Fibroblast of lung (primary cell): ENCODE data around the gene LRRC75B. TPM values are rescaled to one million over a fixed set of nuclear protein-coding genes. Genes with fewer than 3 reads are reported as not detected.
"Not testable (repeated sequence)": the region's sequence is repeated elsewhere in the genome, so short reads cannot be mapped to it uniquely, and the experiment has no call there.

Source experiments
- DNase-seq, 2 donors: peaks; one replicate each; pipeline versions ENCODE4 v3.0.0 to v3.0.0-alpha.2; 2010; ENCODE audit warnings: low read depth in 2 of 2
- H2AFZ ChIP-seq: 2 replicates; pipeline ENCODE4 v1.5.1; 2012; ENCODE audit warnings: low read length, control low read depth, inconsistent platforms
- H3K27ac ChIP-seq: 2 replicates; pipeline ENCODE4 v1.5.1; 2011; ENCODE audit warnings: low read length, control low read depth; ENCODE audit not compliant: insufficient read depth
- H3K27me3 ChIP-seq: 2 replicates; pipeline ENCODE4 v1.5.1; 2011; ENCODE audit warnings: mild to moderate bottlenecking, low read length; ENCODE audit not compliant: control insufficient read depth, insufficient read depth
- H3K36me3 ChIP-seq: 2 replicates; pipeline ENCODE4 v1.5.1; 2011; ENCODE audit warnings: low read length; ENCODE audit not compliant: control insufficient read depth, insufficient read depth
- H3K4me1 ChIP-seq: 2 replicates; pipeline ENCODE4 v1.5.1; 2011; ENCODE audit warnings: low read length; ENCODE audit not compliant: control insufficient read depth, insufficient read depth; ENCODE audit errors: extremely low read depth
- H3K4me2 ChIP-seq: 2 replicates; pipeline ENCODE4 v1.5.1; 2011; ENCODE audit warnings: low read length, control low read depth; ENCODE audit not compliant: insufficient read depth; ENCODE audit errors: extremely low read depth
- H3K4me3 ChIP-seq, 4 experiments: fragments of 200-600 bp in 1 of 4; sonication (generic) in 1 of 4; replicated peaks in 1 of 4; 2 replicates each; pipeline ENCODE4 v1.5.1; 2011 to 2016; ENCODE audit warnings: low read length in 4 of 4, low read depth in 3 of 4, mild to moderate bottlenecking in 3 of 4, control low read depth in 2 of 4, inconsistent platforms in 1 of 4, mixed read lengths in 1 of 4; ENCODE audit not compliant: insufficient read depth in 1 of 4; ENCODE audit errors: control extremely low read depth in 1 of 4
- H3K79me2 ChIP-seq: 2 replicates; pipeline ENCODE4 v1.5.1; 2012; ENCODE audit warnings: mild to moderate bottlenecking, low read length, inconsistent platforms; ENCODE audit not compliant: control insufficient read depth, insufficient read depth
- H3K9ac ChIP-seq: 2 replicates; pipeline ENCODE4 v1.5.1; 2011; ENCODE audit warnings: mild to moderate bottlenecking, low read length, control low read depth; ENCODE audit not compliant: insufficient read depth
- H3K9me3 ChIP-seq: 2 replicates; pipeline ENCODE4 v1.5.1; 2012; ENCODE audit warnings: low read depth, low read length; ENCODE audit not compliant: control insufficient read depth, insufficient read depth
- H4K20me1 ChIP-seq: 2 replicates; pipeline ENCODE4 v1.5.1; 2011; ENCODE audit warnings: low read length; ENCODE audit not compliant: control insufficient read depth, insufficient read depth; ENCODE audit errors: extremely low read depth
- polyA plus RNA-seq, 2 donors: library from polyadenylated mRNA; depleted of rRNA in 1 of 2; stranded (reverse) in 1 of 2; unstranded in 1 of 2; fragments of >200 nt; gene quantifications; 2 replicates each; pipeline ENCODE4 v1.2.1, GENCODE V29; 2011 to 2012; ENCODE audit warnings: missing spikeins in 1 of 2
- total RNA-seq: library from RNA; depleted of rRNA; stranded (reverse); fragments of >200 nt; gene quantifications from 2 replicates; pipeline ENCODE4 v1.2.1, GENCODE V29; 2014

The LRRC75B gene
- total and polyA plus RNA-seq, 2 donors (not counting 1 experiment from before 2014, with no cell fraction given) = 2.9 to 7.9 TPM

- not testable (repeated sequence) for DNase-seq, H3K27me3 ChIP-seq, H4K20me1 ChIP-seq, H3K4me2 ChIP-seq, H2AFZ ChIP-seq, H3K27ac ChIP-seq, H3K36me3 ChIP-seq, H3K9me3 ChIP-seq, H3K9ac ChIP-seq, H3K79me2 ChIP-seq, H3K4me1 ChIP-seq, H3K4me3 ChIP-seq
Measured at GRCh38 chr22:24621244-24621643, 28.4 kb upstream of the LRRC75B start.

DNA sequence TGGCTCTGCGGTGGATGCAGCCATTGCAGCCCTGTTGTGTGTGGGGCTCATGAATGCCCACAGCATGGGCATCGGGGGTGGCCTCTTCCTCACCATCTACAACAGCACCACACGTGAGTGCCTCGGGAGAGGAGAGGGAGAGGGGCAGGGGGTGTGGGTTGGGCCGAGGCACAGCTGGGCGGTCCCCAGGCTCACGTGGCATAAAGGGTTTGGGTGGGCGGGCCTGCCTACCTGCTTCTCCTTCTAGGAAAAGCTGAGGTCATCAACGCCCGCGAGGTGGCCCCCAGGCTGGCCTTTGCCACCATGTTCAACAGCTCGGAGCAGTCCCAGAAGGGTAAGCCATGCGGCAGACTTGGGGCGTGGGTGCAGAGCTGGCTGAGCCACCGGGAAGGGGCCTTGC is 21.9 kb upstream of the LRRC75B start:
- H3K4me1 ChIP-seq, H3K9ac ChIP-seq, DNase-seq, H3K36me3 ChIP-seq, H3K4me2 ChIP-seq, H3K9me3 ChIP-seq, H2AFZ ChIP-seq, H4K20me1 ChIP-seq, H3K4me3 ChIP-seq, H3K27me3 ChIP-seq, H3K79me2 ChIP-seq, H3K27ac ChIP-seq: not testable (repeated sequence)

- DNase-seq, H3K4me2 ChIP-seq, H3K9ac ChIP-seq, H3K4me3 ChIP-seq, H4K20me1 ChIP-seq, H3K4me1 ChIP-seq, H3K9me3 ChIP-seq, H3K27me3 ChIP-seq, H2AFZ ChIP-seq, H3K36me3 ChIP-seq, H3K79me2 ChIP-seq, H3K27ac ChIP-seq: not testable (repeated sequence)
Measured at GRCh38 chr22:24609888-24610287, 17.0 kb upstream of the LRRC75B start.

GRCh38 chr22:24608327-24608726 is 15.5 kb upstream of the LRRC75B start:
- H3K36me3 ChIP-seq, H3K27ac ChIP-seq, H3K9ac ChIP-seq, H3K4me2 ChIP-seq, DNase-seq, H3K27me3 ChIP-seq, H3K9me3 ChIP-seq, H4K20me1 ChIP-seq, H2AFZ ChIP-seq, H3K4me1 ChIP-seq, H3K79me2 ChIP-seq, H3K4me3 ChIP-seq: not testable (repeated sequence)

- H3K4me3 ChIP-seq, DNase-seq, H4K20me1 ChIP-seq, H3K36me3 ChIP-seq, H3K9ac ChIP-seq, H3K79me2 ChIP-seq, H3K4me1 ChIP-seq, H3K27me3 ChIP-seq, H2AFZ ChIP-seq, H3K4me2 ChIP-seq, H3K27ac ChIP-seq, H3K9me3 ChIP-seq: not testable (repeated sequence)
Measured at GRCh38 chr22:24607429-24607983, 14.6 kb upstream of the LRRC75B start.

GRCh38 chr22:24606340-24606739 is 13.5 kb upstream of the LRRC75B start:
- H3K9ac ChIP-seq, H3K79me2 ChIP-seq, H3K4me1 ChIP-seq, H2AFZ ChIP-seq, DNase-seq, H3K4me3 ChIP-seq, H3K27ac ChIP-seq, H3K9me3 ChIP-seq, H3K27me3 ChIP-seq, H3K36me3 ChIP-seq, H4K20me1 ChIP-seq, H3K4me2 ChIP-seq: not testable (repeated sequence)
